GM19238 (cell line): Measurements from ENCODE around the gene FN1.

Source experiments
- DNase-seq: peaks from one replicate; pipeline ENCODE4 v3.0.0; 2011; ENCODE audit warnings: low spot score; ENCODE audit not compliant: insufficient read length

FN1 gene

GRCh38 chr2:215386566-215386965 is 49.3 kb downstream of the FN1 start:
- DNase-seq, result no peak

GRCh38 chr2:215384710-215385109 is 51.2 kb downstream of the FN1 start:
- DNase-seq, result no peak

GRCh38 chr2:215383652-215384279 is 52.1 kb downstream of the FN1 start:
- DNase-seq, result no peak

GRCh38 chr2:215382480-215382879 is 53.4 kb downstream of the FN1 start:
- DNase-seq, result no peak

- no peak for DNase-seq
Observed at GRCh38 chr2:215382011-215382410, 53.9 kb downstream of the FN1 start.

GRCh38 chr2:215380699-215381098 is 55.2 kb downstream of the FN1 start:
- DNase-seq, result no peak

GRCh38 chr2:215379948-215380347 is 55.9 kb downstream of the FN1 start:
- no peak for DNase-seq

- DNase-seq, result no peak
Observed at GRCh38 chr2:215379039-215379438, 56.8 kb downstream of the FN1 start.

GRCh38 chr2:215378045-215378444 is 57.8 kb downstream of the FN1 start:
- DNase-seq, result no peak

- no peak for DNase-seq
Observed at GRCh38 chr2:215377283-215377682, 58.6 kb downstream of the FN1 start.

- DNase-seq, result no peak
Observed at GRCh38 chr2:215376103-215376780, 59.6 kb downstream of the FN1 start.

GRCh38 chr2:215375467-215375830 is 60.4 kb downstream of the FN1 start:
- no peak for DNase-seq

GRCh38 chr2:215374642-215375466 is 61.0 kb downstream of the FN1 start:
- no peak for DNase-seq

- no peak for DNase-seq
Observed at GRCh38 chr2:215374002-215374401, 61.9 kb downstream of the FN1 start.

GRCh38 chr2:215372968-215373649 is 62.8 kb downstream of the FN1 start:
- no peak for DNase-seq

GRCh38 chr2:215371915-215372897 is 63.7 kb downstream of the FN1 start:
- no peak for DNase-seq

- DNase-seq, result no peak
Observed at GRCh38 chr2:215370112-215370965, 65.5 kb downstream of the FN1 start.

- DNase-seq, result no peak
Observed at GRCh38 chr2:215369181-215369760, 66.6 kb downstream of the FN1 start.

- no peak for DNase-seq
Observed at GRCh38 chr2:215368493-215368809, 67.4 kb downstream of the FN1 start.
